H9 (cell line): Measurements from ENCODE around the gene KCNA2. TPM values are rescaled to one million over a fixed set of nuclear protein-coding genes. Genes with fewer than 3 reads are reported as not detected.

Experiments used
- DNase-seq: peaks from one replicate; pipeline ENCODE4 v3.0.0-alpha.2; 2017
- H2AFZ ChIP-seq: one replicate; pipeline ENCODE4 v1.6.1; 2013; ENCODE audit warnings: mild to moderate bottlenecking, low read length, control low read depth, moderate library complexity
- H2AK5ac ChIP-seq: 2 replicates; pipeline ENCODE4 v1.6.1; 2013; ENCODE audit warnings: low read length, control low read depth, mixed read lengths; ENCODE audit not compliant: insufficient read length
- H2BK120ac ChIP-seq: one replicate; pipeline ENCODE4 v1.6.1; 2013; ENCODE audit warnings: low read depth, mild to moderate bottlenecking, low read length, control low read depth, inconsistent platforms; ENCODE audit not compliant: poor library complexity, severe bottlenecking
- H2BK12ac ChIP-seq: 2 replicates; pipeline ENCODE4 v1.6.1; 2013; ENCODE audit warnings: low read length, control low read depth, mixed read lengths, low read depth; ENCODE audit not compliant: insufficient read length
- H2BK15ac ChIP-seq: 2 replicates; pipeline ENCODE4 v1.6.1; 2013; ENCODE audit warnings: low read depth, low read length, control low read depth
- H2BK20ac ChIP-seq: one replicate; pipeline ENCODE4 v1.6.1; 2013; ENCODE audit warnings: low read depth, mild to moderate bottlenecking, low read length, control low read depth, inconsistent platforms; ENCODE audit not compliant: poor library complexity, severe bottlenecking
- H2BK5ac ChIP-seq: 2 replicates; pipeline ENCODE4 v1.6.1; 2013; ENCODE audit warnings: low read length, control low read depth, mixed read lengths; ENCODE audit not compliant: insufficient read length
- H3K14ac ChIP-seq: 2 replicates; pipeline ENCODE4 v1.6.1; 2013; ENCODE audit warnings: low read length, control low read depth; ENCODE audit not compliant: insufficient read depth
- H3K18ac ChIP-seq: 2 replicates; pipeline ENCODE4 v1.6.1; 2013; ENCODE audit warnings: low read depth, mild to moderate bottlenecking, mixed read lengths, low read length, control low read depth; ENCODE audit not compliant: insufficient read length
- H3K23ac ChIP-seq: 2 replicates; pipeline ENCODE4 v1.6.1; 2013; ENCODE audit warnings: low read length, control low read depth, mixed read lengths, low read depth; ENCODE audit not compliant: insufficient read length
- H3K23me2 ChIP-seq: 2 replicates; pipeline ENCODE4 v1.6.1; 2013; ENCODE audit warnings: low read depth, mild to moderate bottlenecking, mixed read lengths, low read length, control low read depth; ENCODE audit not compliant: insufficient read length, poor library complexity, severe bottlenecking
- H3K27ac ChIP-seq: 2 replicates; pipeline ENCODE4 v1.5.1; 2013; ENCODE audit warnings: low read length, control low read depth, mixed read lengths, low read depth; ENCODE audit not compliant: insufficient read length
- H3K27me3 ChIP-seq: 2 replicates; pipeline ENCODE4 v1.6.1; 2013; ENCODE audit warnings: low read length, control low read depth, inconsistent platforms; ENCODE audit not compliant: insufficient read depth
- H3K4ac ChIP-seq: 2 replicates; pipeline ENCODE4 v1.6.1; 2013; ENCODE audit warnings: low read depth, mild to moderate bottlenecking, control low read depth, inconsistent platforms, low read length, moderate library complexity
- H3K4me1 ChIP-seq: 2 replicates; pipeline ENCODE4 v1.6.1; 2013; ENCODE audit warnings: low read length, control low read depth, inconsistent platforms; ENCODE audit not compliant: insufficient read depth
- H3K4me2 ChIP-seq: 2 replicates; pipeline ENCODE4 v1.6.1; 2013; ENCODE audit warnings: low read length, control low read depth, mixed read lengths; ENCODE audit not compliant: insufficient read length, insufficient read depth
- H3K56ac ChIP-seq: 2 replicates; pipeline ENCODE4 v1.6.1; 2013; ENCODE audit warnings: low read depth, mild to moderate bottlenecking, mixed read lengths, low read length, control low read depth; ENCODE audit not compliant: insufficient read length
- H3K79me1 ChIP-seq: 2 replicates; pipeline ENCODE4 v1.6.1; 2013; ENCODE audit warnings: low read depth, mild to moderate bottlenecking, moderate library complexity, low read length, control low read depth, inconsistent platforms; ENCODE audit not compliant: insufficient read depth, poor library complexity, severe bottlenecking
- H3K79me2 ChIP-seq: 2 replicates; pipeline ENCODE4 v1.6.1; 2013; ENCODE audit warnings: low read length, control low read depth, inconsistent platforms; ENCODE audit not compliant: insufficient read depth
- H3K9ac ChIP-seq: 2 replicates; pipeline ENCODE4 v1.6.1; 2013; ENCODE audit warnings: low read length, control low read depth, mixed read lengths; ENCODE audit not compliant: insufficient read length; ENCODE audit errors: extremely low read depth
- H3K9me3 ChIP-seq: one replicate; pipeline ENCODE4 v1.6.1; 2013; ENCODE audit warnings: low read depth, low read length, inconsistent platforms; ENCODE audit not compliant: control insufficient read depth
- H3T11ph ChIP-seq: one replicate; pipeline ENCODE4 v1.6.1; 2013; ENCODE audit warnings: mild to moderate bottlenecking, low read length, control low read depth, inconsistent platforms
- H4K20me1 ChIP-seq: one replicate; pipeline ENCODE4 v1.6.1; 2013; ENCODE audit not compliant: control insufficient read depth, insufficient read length, insufficient read depth
- H4K5ac ChIP-seq: 2 replicates; pipeline ENCODE4 v1.6.1; 2013; ENCODE audit warnings: low read depth, mild to moderate bottlenecking, mixed read lengths, low read length, control low read depth; ENCODE audit not compliant: insufficient read length
- H4K8ac ChIP-seq: replicated peaks from 2 replicates; pipeline ENCODE4 v1.6.1; 2013; ENCODE audit warnings: low read length, control low read depth, mixed read lengths, low read depth; ENCODE audit not compliant: insufficient read length
- H4K91ac ChIP-seq: 2 replicates; pipeline ENCODE4 v1.6.1; 2013; ENCODE audit warnings: low read depth, mild to moderate bottlenecking, moderate library complexity, mixed read lengths, low read length, control low read depth; ENCODE audit not compliant: insufficient read length
- H3K27ac Mint-ChIP-seq, 3 experiments: 2 replicates in 2 of 3; 3 replicates in 1 of 3; pipeline ENCODE4 v1.8.0; 2020 to 2021; ENCODE audit warnings: mixed read lengths in 3 of 3, mild to moderate bottlenecking in 1 of 3, moderate library complexity in 1 of 3
- H3K27me3 Mint-ChIP-seq: 2 replicates; pipeline ENCODE4 v1.8.0; 2021; ENCODE audit warnings: low read depth, mild to moderate bottlenecking, moderate library complexity, mixed read lengths
- H3K36me3 Mint-ChIP-seq, 3 experiments: 2 replicates in 2 of 3; 3 replicates in 1 of 3; pipeline ENCODE4 v1.8.0; 2020 to 2021; ENCODE audit warnings: low read depth in 3 of 3, mixed read lengths in 3 of 3; ENCODE audit not compliant: insufficient read depth in 1 of 3
- H3K4me1 Mint-ChIP-seq, 2 experiments: 2 replicates each; pipeline ENCODE4 v1.8.0; 2020; ENCODE audit warnings: mixed read lengths in 2 of 2
- H3K4me3 Mint-ChIP-seq, 2 experiments: 2 replicates in 1 of 2; 3 replicates in 1 of 2; pipeline ENCODE4 v1.8.0; 2020 to 2021; ENCODE audit warnings: mild to moderate bottlenecking in 2 of 2, mixed read lengths in 2 of 2, moderate library complexity in 1 of 2
- H3K9me3 Mint-ChIP-seq, 2 experiments: 2 replicates in 1 of 2; 3 replicates in 1 of 2; pipeline ENCODE4 v1.8.0; 2020; ENCODE audit warnings: mild to moderate bottlenecking in 2 of 2, mixed read lengths in 2 of 2, moderate library complexity in 1 of 2
- CTCF ChIP-seq: fragments of 200-600 bp; sonication (generic); conservative IDR thresholded peaks from 3 replicates; pipeline ENCODE4 v1.8.0; 2021; ENCODE audit warnings: antibody characterized with exemption, mild to moderate bottlenecking
- WGBS: extraction: QIAGEN DNeasy Blood & Tissue Kit; methylation state at CpG from one replicate; pipeline ENCODE4 v1.1.7; 2013; ENCODE audit warnings: missing lambda C conversion rate, low lambda C conversion rate, mixed read lengths; ENCODE audit not compliant: insufficient read length; ENCODE audit errors: extremely low coverage; 5-methylcytosine and 5-hydroxymethylcytosine counted together
- total RNA-seq: library from RNA; stranded (reverse); gene quantifications from 2 replicates; pipeline ENCODE4 v1.2.1, GENCODE V29; 2021

KCNA2 gene
- total RNA-seq, 1 experiment from 2014 or later: 0.33 TPM

- Histone ChIP-seq H3K79me1 (no peaks in the 10 kb centered on the region), H3K9ac (no peak overlapping the region), H3T11ph (no peak overlapping the region), H3K4ac (no peak overlapping the region), H4K20me1 (no peaks in the 10 kb centered on the region), H3K9me3 (no peaks in the 10 kb centered on the region), H3K23ac (no peak overlapping the region), H4K5ac (no peak overlapping the region), H3K27ac (no peak overlapping the region), H2BK12ac (no peak overlapping the region), H4K91ac (no peak overlapping the region), H3K4me2 (no peak overlapping the region), H3K79me2 (no peaks in the 10 kb centered on the region), H4K8ac (no peak overlapping the region), H3K18ac (no peak overlapping the region), H2AK5ac (no peak overlapping the region), H2BK5ac (no peak overlapping the region), H3K27me3 (no peaks in the 10 kb centered on the region), H2BK15ac (no peak overlapping the region), H2BK20ac (no peak overlapping the region), H2BK120ac (no peak overlapping the region), H3K14ac (no peak overlapping the region), H3K4me1 (no peaks in the 10 kb centered on the region), H2AFZ (no peak overlapping the region), H3K23me2 (no peaks in the 10 kb centered on the region), H3K56ac (no peak overlapping the region)
- no CpG with 5 or more reads among the region's 2 CpGs for WGBS
- Mint-ChIP-seq H3K4me3 (no peak overlapping the region), H3K27me3 (peaks cover 61% of the 10 kb centered on the region), H3K4me1 (peaks cover 2% of the 10 kb centered on the region in 2 experiments; a peak in 1 of 4 replicates), H3K27ac (no peak overlapping the region), H3K36me3 (no peaks in the 10 kb centered on the region), H3K9me3 (no peaks in the 10 kb centered on the region)
- TF ChIP-seq CTCF: no peak
- DNase-seq: no peak
These were observed 59.1 kb downstream of the KCNA2 start for GRCh38 chr1:110547017-110547416.
